ENCODE results near the gene PTGS2.
"Not testable (repeated sequence)": the region's sequence is repeated elsewhere in the genome, so short reads cannot be mapped to it uniquely, and the experiment has no call there.

DNA sequence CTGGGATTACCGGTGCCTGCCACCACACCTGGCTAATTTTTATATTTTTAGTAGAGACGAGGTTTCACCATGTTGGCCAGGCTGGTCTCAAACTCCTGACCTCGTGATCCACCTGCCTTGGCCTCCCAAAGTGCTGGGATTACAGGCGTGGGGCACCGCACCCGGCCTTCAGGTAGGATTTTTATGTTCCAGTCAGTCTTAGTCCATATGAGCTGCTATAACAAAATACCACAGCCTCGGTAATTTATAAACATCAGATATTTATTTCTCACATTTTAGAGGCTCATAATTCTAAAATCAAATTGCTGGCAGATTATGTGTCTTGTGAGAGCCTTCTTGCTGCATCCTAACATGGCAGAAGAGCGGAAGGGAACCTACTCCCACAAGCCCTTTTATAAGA, 16.0 kb downstream of the PTGS2 start:
- TF ChIP-seq, protein P1, sequence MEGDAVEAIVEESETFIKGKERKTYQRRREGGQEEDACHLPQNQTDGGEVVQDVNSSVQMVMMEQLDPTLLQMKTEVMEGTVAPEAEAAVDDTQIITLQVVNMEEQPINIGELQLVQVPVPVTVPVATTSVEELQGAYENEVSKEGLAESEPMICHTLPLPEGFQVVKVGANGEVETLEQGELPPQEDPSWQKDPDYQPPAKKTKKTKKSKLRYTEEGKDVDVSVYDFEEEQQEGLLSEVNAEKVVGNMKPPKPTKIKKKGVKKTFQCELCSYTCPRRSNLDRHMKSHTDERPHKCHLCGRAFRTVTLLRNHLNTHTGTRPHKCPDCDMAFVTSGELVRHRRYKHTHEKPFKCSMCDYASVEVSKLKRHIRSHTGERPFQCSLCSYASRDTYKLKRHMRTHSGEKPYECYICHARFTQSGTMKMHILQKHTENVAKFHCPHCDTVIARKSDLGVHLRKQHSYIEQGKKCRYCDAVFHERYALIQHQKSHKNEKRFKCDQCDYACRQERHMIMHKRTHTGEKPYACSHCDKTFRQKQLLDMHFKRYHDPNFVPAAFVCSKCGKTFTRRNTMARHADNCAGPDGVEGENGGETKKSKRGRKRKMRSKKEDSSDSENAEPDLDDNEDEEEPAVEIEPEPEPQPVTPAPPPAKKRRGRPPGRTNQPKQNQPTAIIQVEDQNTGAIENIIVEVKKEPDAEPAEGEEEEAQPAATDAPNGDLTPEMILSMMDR (IDR thresholded peaks at IDR 0.05): not testable (repeated sequence)
- not testable (repeated sequence) for TF ChIP-seq POLR2A (IDR thresholded peaks at IDR 0.05); POLR2AphosphoS5 (IDR thresholded peaks at IDR 0.05; ENCODE audit: insufficient read depth in 1 of 2, low read depth in 1 of 2)

Measured in vagina (tissue), 2 donors.